ENCODE data around the gene KBTBD4. TPM values are rescaled to one million over a fixed set of nuclear protein-coding genes. Genes with fewer than 3 reads are reported as not detected.

The KBTBD4 gene
- total and polyA plus RNA-seq, 2 of the 8 experiments (the other 6 are each of a cell fraction or from before 2014, with no cell fraction given), result 12.0 to 19.5 TPM

GRCh38 chr11:47524291-47524874 lies 54.4 kb downstream of the KBTBD4 start:
- H2BK5ac ChIP-seq (ENCODE audit: low read depth, low read length), result no peak overlapping the region
- no peak overlapping the region for H2BK120ac ChIP-seq (replicated peaks; ENCODE audit: low read depth, low read length)
- H3K27ac ChIP-seq (ENCODE audit: low read depth, low read length), result no peak overlapping the region
- peaks cover 30 to 36% of the 10 kb centered on the region in 2 experiments for H4K20me1 ChIP-seq (replicated peaks in 1 of 2; ENCODE audit: control insufficient read depth in 1 of 2, insufficient read depth in 2 of 2, low read length in 2 of 2)
- no peak overlapping the region for H4K5ac ChIP-seq (ENCODE audit: insufficient read length, low read depth, low read length)
- no peak overlapping the region for H3K4me3 ChIP-seq (ENCODE audit: extremely low read depth in 1 of 4, insufficient read depth in 2 of 4, low read depth in 3 of 4, low read length in 4 of 4)
- no peak overlapping the region for H2BK15ac ChIP-seq (ENCODE audit: low read length)
- H2AFZ ChIP-seq (ENCODE audit: low read length), result no peak overlapping the region
- no peak overlapping the region for H3K23ac ChIP-seq (ENCODE audit: insufficient read length)
- H2BK12ac ChIP-seq (ENCODE audit: low read depth, low read length), result no peak overlapping the region
- H3K18ac ChIP-seq (ENCODE audit: extremely low read depth, low read length), result no peak overlapping the region
- DNase-seq (ENCODE audit: low read depth in 1 of 2, low spot score in 2 of 2) (no peak), FAIRE-seq (no peak)
- peak overlapping the region in 1 of 4 experiments; percentile 14; a peak in 1 of 7 replicates for H3K9ac ChIP-seq (replicated peaks in 1 of 4; ENCODE audit: extremely low read depth in 1 of 4, low read depth in 3 of 4, low read length in 3 of 4)
- H3K79me1 ChIP-seq (ENCODE audit: low read depth, low read length), result peaks cover 5% of the 10 kb centered on the region; the same call in 1 of the 2 replicates
- H3K9me3 ChIP-seq (ENCODE audit: insufficient read depth in 2 of 2, low read depth in 1 of 2, low read length in 1 of 2), result no peaks in the 10 kb centered on the region
- ChIA-PET POLR2A (ENCODE audit: partially characterized antibody) (interaction anchor here (0.6 to 1.5 kb wide), 5 partner anchors 8 to 41 kb away, joined by 3 to 6 read pairs (median 4); partner anchors contain the start of gene PTPMT1), CTCF (ENCODE audit: partially characterized antibody) (interaction anchor here (0.6 to 1.5 kb wide), 2 partner anchors 14 to 16 kb away, joined by 3 to 4 read pairs; no protein-coding TSS in a partner anchor)
- WGBS, 2 experiments (ENCODE audit: extremely low coverage in 1 of 2, insufficient coverage in 1 of 2, insufficient read length in 1 of 2, insufficient replicate concordance in 2 of 2, low coverage in 1 of 2, low lambda C conversion rate in 2 of 2, missing lambda C conversion rate in 1 of 2), result 74% methylated on average over 9 of the region's 9 CpGs; no CpG with 5 or more reads in 1 of the 2 experiments
- no peak overlapping the region for H4K8ac ChIP-seq (ENCODE audit: extremely low read depth, insufficient read depth, low read length)
- H4K91ac ChIP-seq (replicated peaks; ENCODE audit: insufficient read length, low read length), result no peak overlapping the region
- peaks cover 0 to 16% (median 13%) of the 10 kb centered on the region in 4 experiments; a peak in 5 of 7 replicates for H3K4me1 ChIP-seq (replicated peaks in 1 of 4; ENCODE audit: control insufficient read depth in 3 of 4, insufficient read depth in 4 of 4, low read length in 3 of 4)
- peak overlapping the region; percentile 38 to 41; a peak in 3 of 4 replicates for H3K4me2 ChIP-seq (ENCODE audit: insufficient read depth in 1 of 2, low read depth in 2 of 2, low read length in 2 of 2)
- H2AK5ac ChIP-seq (ENCODE audit: low read depth, low read length), result peak overlapping the region; percentile 7; the same call in 1 of the 2 replicates
- H3K14ac ChIP-seq (ENCODE audit: insufficient read length), result no peak overlapping the region
- no peak overlapping the region for H3K4ac ChIP-seq (replicated peaks; ENCODE audit: insufficient read length, low read depth, low read length)
- TF ChIP-seq SP4 (IDR thresholded peaks at IDR 0.05; ENCODE audit: low read length), result no peak
- TF ChIP-seq RBBP5 (IDR thresholded peaks at IDR 0.05; ENCODE audit: borderline replicate concordance, low read depth, low read length), result no peak
- TF ChIP-seq TCF12 (IDR thresholded peaks at IDR 0.05; ENCODE audit: low read depth, low read length), result no peak
- TF ChIP-seq CBX8 (IDR thresholded peaks at IDR 0.05; ENCODE audit: borderline replicate concordance, low read depth, low read length), result no peak
- TF ChIP-seq HDAC2 (IDR thresholded peaks at IDR 0.05; ENCODE audit: borderline replicate concordance in 1 of 2, low read depth in 2 of 2, low read length in 2 of 2), result no peak
- TF ChIP-seq TEAD4 (IDR thresholded peaks at IDR 0.05; ENCODE audit: low read depth, low read length), result no peak
- TF ChIP-seq POLR2A (IDR thresholded peaks at IDR 0.05; ENCODE audit: control extremely low read depth in 1 of 2, low read depth in 2 of 2, low read length in 2 of 2), result no peak
- TF ChIP-seq JUN (IDR thresholded peaks at IDR 0.05; ENCODE audit: low read depth, low read length), result no peak
- H3K27me3 ChIP-seq (replicated peaks in 1 of 4; ENCODE audit: control insufficient read depth in 3 of 4, extremely low read depth in 1 of 4, insufficient read depth in 3 of 4, low read length in 3 of 4), result no peaks in the 10 kb centered on the region
- no peak overlapping the region for H3K56ac ChIP-seq (replicated peaks; ENCODE audit: insufficient read length, low read depth, low read length)
- no peaks in the 10 kb centered on the region for H3K36me3 ChIP-seq (ENCODE audit: control insufficient read depth in 2 of 4, insufficient read depth in 4 of 4, low read length in 3 of 4)
- peaks cover 22 to 100% of the 10 kb centered on the region in 2 experiments for H3K79me2 ChIP-seq (ENCODE audit: control insufficient read depth in 1 of 2, insufficient read depth in 2 of 2, low read length in 2 of 2)
- no peak overlapping the region for H2BK20ac ChIP-seq (ENCODE audit: low read length)
- H3K23me2 ChIP-seq (ENCODE audit: low read depth, low read length), result no peaks in the 10 kb centered on the region
